HCT116 (cell line): ENCODE results near the gene OIT3.

Experiments used
- EZH2 ChIP-seq: fragments of 200-600 bp; sonication (generic); IDR thresholded peaks from 2 replicates; pipeline ENCODE4 v1.6.1; 2017; ENCODE audit warnings: antibody characterized with exemption, mixed run types
- POLR2A ChIP-seq: IDR thresholded peaks from 2 replicates; pipeline ENCODE4 v1.7.0; 2011; ENCODE audit warnings: borderline replicate concordance; ENCODE audit not compliant: insufficient read depth, insufficient read length; ENCODE audit errors: extremely low read depth

DNA sequence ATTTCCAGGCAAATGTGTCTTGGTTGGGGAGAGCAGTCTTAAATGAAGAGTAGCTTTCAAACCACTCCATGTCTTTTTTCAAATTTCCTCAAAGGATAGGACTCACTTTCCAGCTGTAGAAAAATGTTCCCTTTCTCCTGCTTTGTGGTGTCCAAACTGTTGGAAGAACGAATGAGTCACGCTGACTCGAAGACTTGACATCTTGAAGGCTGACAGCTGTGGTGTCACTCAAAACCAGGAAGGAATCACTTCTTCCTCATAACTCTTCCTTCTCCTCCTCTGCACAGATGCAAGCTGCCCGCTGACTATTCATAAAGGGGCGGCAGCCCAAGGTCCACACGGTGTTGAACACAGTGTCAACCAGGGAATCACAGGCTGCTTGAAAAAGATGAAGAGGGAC lies 41.8 kb downstream of the OIT3 start:
- TF ChIP-seq POLR2A (no peak), EZH2 (no peak)
